ENCODE data around the gene IRF4. TPM values are rescaled to one million over a fixed set of nuclear protein-coding genes. Genes with fewer than 3 reads are reported as not detected.

The IRF4 gene
- total RNA-seq, 2 experiments from 2014 or later, result 409 to 439 TPM

DNA sequence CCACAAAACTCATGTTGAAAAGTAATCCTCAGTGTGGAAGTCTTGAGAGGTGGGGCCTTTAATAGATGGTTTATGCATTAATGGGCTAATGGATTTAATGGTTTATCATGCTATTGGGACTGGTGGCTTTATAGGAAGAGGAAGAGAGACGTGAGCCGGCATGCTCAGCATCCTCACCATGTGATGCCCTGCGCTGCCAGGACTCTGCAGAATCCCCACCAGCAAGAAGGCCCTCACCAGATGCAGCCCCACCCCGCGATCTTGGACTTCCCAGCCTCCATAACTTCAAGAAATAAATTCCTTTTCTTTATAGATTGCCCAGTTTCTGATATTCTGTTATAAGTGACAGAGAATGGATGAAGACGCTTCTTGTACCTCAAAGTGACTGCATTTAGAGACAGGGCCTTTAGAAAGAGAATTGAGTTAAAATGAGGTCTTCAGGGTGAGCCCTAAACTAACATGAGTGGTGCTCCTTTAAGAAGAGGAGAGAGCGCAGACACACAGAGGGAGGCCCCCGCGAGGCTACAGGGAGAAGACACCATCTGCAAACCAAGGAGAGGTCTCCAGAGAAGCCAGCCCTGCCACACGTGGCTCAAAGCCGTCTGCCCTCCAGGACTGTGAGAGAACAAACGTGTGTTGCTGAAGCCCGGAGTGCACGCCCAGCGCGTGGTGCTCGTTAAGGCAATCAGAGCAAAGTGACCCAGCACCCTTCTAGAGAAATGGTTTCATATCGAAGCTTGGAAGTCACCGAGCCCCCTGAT lies 56.9 kb downstream of the IRF4 start:
- POLR2A ChIA-PET, result interaction anchor here (1.1 to 24.1 kb wide), 5 partner anchors 25 to 47 kb away, joined by 3 to 630 read pairs (median 6); partner anchors contain the start of gene IRF4
- peak overlapping the region; percentile 68 for H3K4me3 Mint-ChIP-seq
- H3K4me1 Mint-ChIP-seq (ENCODE audit: low read depth), result peaks cover 48% of the 10 kb centered on the region
- peak overlapping the region; percentile 97 for H3K27ac Mint-ChIP-seq
- H3K9me3 Mint-ChIP-seq, result peaks cover 4% of the 10 kb centered on the region
- TF ChIP-seq, protein P1, sequence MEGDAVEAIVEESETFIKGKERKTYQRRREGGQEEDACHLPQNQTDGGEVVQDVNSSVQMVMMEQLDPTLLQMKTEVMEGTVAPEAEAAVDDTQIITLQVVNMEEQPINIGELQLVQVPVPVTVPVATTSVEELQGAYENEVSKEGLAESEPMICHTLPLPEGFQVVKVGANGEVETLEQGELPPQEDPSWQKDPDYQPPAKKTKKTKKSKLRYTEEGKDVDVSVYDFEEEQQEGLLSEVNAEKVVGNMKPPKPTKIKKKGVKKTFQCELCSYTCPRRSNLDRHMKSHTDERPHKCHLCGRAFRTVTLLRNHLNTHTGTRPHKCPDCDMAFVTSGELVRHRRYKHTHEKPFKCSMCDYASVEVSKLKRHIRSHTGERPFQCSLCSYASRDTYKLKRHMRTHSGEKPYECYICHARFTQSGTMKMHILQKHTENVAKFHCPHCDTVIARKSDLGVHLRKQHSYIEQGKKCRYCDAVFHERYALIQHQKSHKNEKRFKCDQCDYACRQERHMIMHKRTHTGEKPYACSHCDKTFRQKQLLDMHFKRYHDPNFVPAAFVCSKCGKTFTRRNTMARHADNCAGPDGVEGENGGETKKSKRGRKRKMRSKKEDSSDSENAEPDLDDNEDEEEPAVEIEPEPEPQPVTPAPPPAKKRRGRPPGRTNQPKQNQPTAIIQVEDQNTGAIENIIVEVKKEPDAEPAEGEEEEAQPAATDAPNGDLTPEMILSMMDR (IDR thresholded peaks at IDR 0.05), result no peak
- CTCF ChIA-PET, result no interaction called here
- H3K27me3 Mint-ChIP-seq, result no peaks in the 10 kb centered on the region
- intact Hi-C loops (cut with micrococcal nuclease), result loop anchor here (5.0 kb wide), 2 partner anchors 46 to 156 kb away; partner anchors contain the start of gene DUSP22
- H3K36me3 Mint-ChIP-seq (ENCODE audit: low read depth), result peaks cover 4% of the 10 kb centered on the region
- no peak for DNase-seq
- ATAC-seq, result no peak

DNA sequence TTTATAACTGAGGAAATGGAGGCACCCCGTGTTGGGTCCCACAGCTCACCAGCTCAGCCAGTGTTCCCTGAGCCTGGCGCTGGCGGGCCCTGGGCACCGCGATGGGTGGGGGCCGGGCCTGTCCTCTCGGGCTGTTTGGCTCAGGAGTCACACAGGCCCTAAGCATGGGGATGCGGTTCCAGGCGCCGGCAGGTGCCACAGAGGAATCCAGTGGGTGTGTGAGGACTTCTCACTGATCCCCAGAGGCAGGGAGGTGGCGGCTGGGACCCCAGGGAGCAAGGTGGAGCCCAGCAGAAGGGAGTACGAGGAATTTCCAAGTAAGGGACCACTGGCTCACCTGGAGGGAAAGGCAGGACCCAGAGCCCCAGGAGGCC lies 57.5 kb downstream of the IRF4 start:
- peak overlapping the region; percentile 97 for H3K27ac Mint-ChIP-seq
- no peak overlapping the region for H3K4me3 Mint-ChIP-seq
- H3K9me3 Mint-ChIP-seq, result peaks cover 4% of the 10 kb centered on the region
- DNase-seq (no peak), ATAC-seq (no peak)
- no peaks in the 10 kb centered on the region for H3K27me3 Mint-ChIP-seq
- H3K36me3 Mint-ChIP-seq (ENCODE audit: low read depth), result peaks cover 4% of the 10 kb centered on the region
- intact Hi-C loops (cut with micrococcal nuclease), result loop anchor here (5.0 kb wide), 2 partner anchors 47 to 157 kb away; partner anchors contain the start of gene DUSP22
- TF ChIP-seq, protein P1 (IDR thresholded peaks at IDR 0.05), result no peak
- H3K4me1 Mint-ChIP-seq (ENCODE audit: low read depth), result peaks cover 50% of the 10 kb centered on the region
- POLR2A ChIA-PET, result interaction anchor here (0.6 to 24.1 kb wide), 7 partner anchors 24 to 156 kb away, joined by 3 to 630 read pairs (median 3); partner anchors contain the start of gene IRF4
- CTCF ChIA-PET, result no interaction called here

GRCh38 chr6:449486-450419 lies 58.2 kb downstream of the IRF4 start:
- peaks cover 4% of the 10 kb centered on the region for H3K36me3 Mint-ChIP-seq (ENCODE audit: low read depth)
- no peak for ATAC-seq
- ChIA-PET POLR2A (interaction anchor here (0.6 to 24.1 kb wide), 9 partner anchors 23 to 157 kb away, joined by 3 to 630 read pairs (median 3); partner anchors contain the start of gene IRF4), CTCF (interaction anchor here (1.0 kb wide), 1 partner anchor 16 kb away, joined by 3 read pairs; no protein-coding TSS in a partner anchor)
- intact Hi-C loops (cut with micrococcal nuclease), result loop anchor here (5.0 kb wide), 2 partner anchors 47 to 157 kb away; partner anchors contain the start of gene DUSP22
- peaks cover 51% of the 10 kb centered on the region for H3K4me1 Mint-ChIP-seq (ENCODE audit: low read depth)
- no peaks in the 10 kb centered on the region for H3K27me3 Mint-ChIP-seq
- peaks cover 4% of the 10 kb centered on the region for H3K9me3 Mint-ChIP-seq
- no peak for DNase-seq
- TF ChIP-seq, protein P1 (IDR thresholded peaks at IDR 0.05), result no peak
- no peak overlapping the region for H3K4me3 Mint-ChIP-seq
- peak overlapping the region; percentile 51 for H3K27ac Mint-ChIP-seq

- CTCF ChIA-PET, result interaction anchor here (0.9 kb wide), 1 partner anchor 62 kb away, joined by 3 read pairs; no protein-coding TSS in a partner anchor
- no peak overlapping the region for H3K27ac Mint-ChIP-seq
- H3K27me3 Mint-ChIP-seq, result no peaks in the 10 kb centered on the region
- H3K36me3 Mint-ChIP-seq (ENCODE audit: low read depth), result peaks cover 4% of the 10 kb centered on the region
- ATAC-seq (no peak), DNase-seq (no peak)
- intact Hi-C loops (cut with micrococcal nuclease), result no loop called here
- peaks cover 4% of the 10 kb centered on the region for H3K9me3 Mint-ChIP-seq
- POLR2A ChIA-PET, result interaction anchor here (0.6 to 24.1 kb wide), 8 partner anchors 20 to 56 kb away, joined by 3 to 630 read pairs (median 4); partner anchors contain the start of gene IRF4
- peaks cover 42% of the 10 kb centered on the region for H3K4me1 Mint-ChIP-seq (ENCODE audit: low read depth)
- H3K4me3 Mint-ChIP-seq, result no peak overlapping the region
- TF ChIP-seq, protein P1 (IDR thresholded peaks at IDR 0.05), result no peak
Observed at GRCh38 chr6:451336-451735, 59.8 kb downstream of the IRF4 start.
